Astrocyte of the spinal cord (primary cell): ENCODE data around the gene SMARCA4.
A peak's percentile ranks its signal among the peaks of the same experiment; 100 is the strongest.

Source experiments
- DNase-seq: peaks from one replicate; pipeline ENCODE4 v3.0.0; 2011; ENCODE audit warnings: low read depth, low spot score
- H3K4me3 ChIP-seq: 2 replicates; pipeline ENCODE4 v1.5.1; 2011; ENCODE audit warnings: low read depth, mild to moderate bottlenecking, low read length, moderate library complexity
- in situ Hi-C: cut with HindIII; loops from 2 replicates; pipeline ENCODE4 v1.10.0; 2017; ENCODE audit warnings: low sequenced_read_pairs
- TF ChIP-seq, protein P1 (sequence below): IDR thresholded peaks from 2 replicates; pipeline ENCODE4 v1.5.1; 2012; ENCODE audit warnings: low read depth, mild to moderate bottlenecking, low read length, inconsistent platforms

SMARCA4 gene

DNA sequence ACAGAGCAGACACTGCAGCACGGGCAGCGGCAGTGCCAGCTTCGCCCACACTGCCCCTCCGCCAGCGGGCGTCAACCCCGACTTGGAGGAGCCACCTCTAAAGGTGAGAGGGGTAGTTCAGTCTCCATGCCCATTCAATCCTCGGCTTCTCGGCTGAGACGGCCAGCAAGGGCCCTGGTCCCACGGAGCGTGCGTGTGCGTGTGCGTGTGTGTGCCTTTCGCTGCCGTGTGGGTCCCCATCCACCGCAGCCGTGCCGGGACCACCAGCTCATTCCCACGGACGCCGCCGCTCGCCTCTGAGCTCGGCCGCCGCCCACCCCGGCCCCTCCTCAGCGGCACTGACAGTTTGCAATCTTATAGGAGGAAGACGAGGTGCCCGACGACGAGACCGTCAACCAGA, 72.9 kb downstream of the SMARCA4 start:
- DNase-seq, result no peak
- H3K4me3 ChIP-seq, result no peak overlapping the region
- TF ChIP-seq, protein P1, sequence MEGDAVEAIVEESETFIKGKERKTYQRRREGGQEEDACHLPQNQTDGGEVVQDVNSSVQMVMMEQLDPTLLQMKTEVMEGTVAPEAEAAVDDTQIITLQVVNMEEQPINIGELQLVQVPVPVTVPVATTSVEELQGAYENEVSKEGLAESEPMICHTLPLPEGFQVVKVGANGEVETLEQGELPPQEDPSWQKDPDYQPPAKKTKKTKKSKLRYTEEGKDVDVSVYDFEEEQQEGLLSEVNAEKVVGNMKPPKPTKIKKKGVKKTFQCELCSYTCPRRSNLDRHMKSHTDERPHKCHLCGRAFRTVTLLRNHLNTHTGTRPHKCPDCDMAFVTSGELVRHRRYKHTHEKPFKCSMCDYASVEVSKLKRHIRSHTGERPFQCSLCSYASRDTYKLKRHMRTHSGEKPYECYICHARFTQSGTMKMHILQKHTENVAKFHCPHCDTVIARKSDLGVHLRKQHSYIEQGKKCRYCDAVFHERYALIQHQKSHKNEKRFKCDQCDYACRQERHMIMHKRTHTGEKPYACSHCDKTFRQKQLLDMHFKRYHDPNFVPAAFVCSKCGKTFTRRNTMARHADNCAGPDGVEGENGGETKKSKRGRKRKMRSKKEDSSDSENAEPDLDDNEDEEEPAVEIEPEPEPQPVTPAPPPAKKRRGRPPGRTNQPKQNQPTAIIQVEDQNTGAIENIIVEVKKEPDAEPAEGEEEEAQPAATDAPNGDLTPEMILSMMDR, result no peak
- in situ Hi-C loops, result no loop called here

DNA sequence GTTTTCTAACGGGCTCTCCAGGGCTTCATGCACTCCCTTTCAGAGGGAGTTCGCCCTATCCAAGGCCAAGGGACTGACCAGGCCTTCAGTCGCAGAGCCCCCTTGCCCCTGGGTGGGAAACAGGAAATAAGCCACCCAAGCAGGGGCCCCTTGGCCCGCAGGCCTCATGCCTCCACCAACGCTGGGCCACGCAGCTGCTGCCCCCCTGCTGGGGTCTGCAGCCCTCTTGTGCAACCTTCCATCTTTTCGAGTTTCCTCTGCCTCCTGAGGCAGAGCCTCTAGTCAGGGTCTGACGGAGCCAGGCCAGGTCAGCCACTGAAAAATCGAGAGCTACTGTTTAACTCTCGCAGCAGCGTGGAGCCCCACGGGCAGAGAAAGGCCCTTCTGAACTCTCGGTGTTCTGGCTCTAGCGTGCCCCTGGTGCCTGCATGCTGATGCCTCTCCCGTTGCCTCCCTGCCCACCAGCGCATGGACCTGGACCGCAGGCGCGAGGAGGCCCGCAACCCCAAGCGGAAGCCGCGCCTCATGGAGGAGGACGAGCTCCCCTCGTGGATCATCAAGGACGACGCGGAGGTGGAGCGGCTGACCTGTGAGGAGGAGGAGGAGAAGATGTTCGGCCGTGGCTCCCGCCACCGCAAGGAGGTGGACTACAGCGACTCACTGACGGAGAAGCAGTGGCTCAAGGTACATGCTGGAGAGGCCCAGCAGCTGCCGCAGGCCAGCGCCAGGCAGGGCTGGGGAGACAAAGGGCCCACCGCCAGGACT, 73.8 kb downstream of the SMARCA4 start:
- H3K4me3 ChIP-seq, result no peak overlapping the region
- in situ Hi-C loops, result no loop called here
- no peak for DNase-seq

DNA sequence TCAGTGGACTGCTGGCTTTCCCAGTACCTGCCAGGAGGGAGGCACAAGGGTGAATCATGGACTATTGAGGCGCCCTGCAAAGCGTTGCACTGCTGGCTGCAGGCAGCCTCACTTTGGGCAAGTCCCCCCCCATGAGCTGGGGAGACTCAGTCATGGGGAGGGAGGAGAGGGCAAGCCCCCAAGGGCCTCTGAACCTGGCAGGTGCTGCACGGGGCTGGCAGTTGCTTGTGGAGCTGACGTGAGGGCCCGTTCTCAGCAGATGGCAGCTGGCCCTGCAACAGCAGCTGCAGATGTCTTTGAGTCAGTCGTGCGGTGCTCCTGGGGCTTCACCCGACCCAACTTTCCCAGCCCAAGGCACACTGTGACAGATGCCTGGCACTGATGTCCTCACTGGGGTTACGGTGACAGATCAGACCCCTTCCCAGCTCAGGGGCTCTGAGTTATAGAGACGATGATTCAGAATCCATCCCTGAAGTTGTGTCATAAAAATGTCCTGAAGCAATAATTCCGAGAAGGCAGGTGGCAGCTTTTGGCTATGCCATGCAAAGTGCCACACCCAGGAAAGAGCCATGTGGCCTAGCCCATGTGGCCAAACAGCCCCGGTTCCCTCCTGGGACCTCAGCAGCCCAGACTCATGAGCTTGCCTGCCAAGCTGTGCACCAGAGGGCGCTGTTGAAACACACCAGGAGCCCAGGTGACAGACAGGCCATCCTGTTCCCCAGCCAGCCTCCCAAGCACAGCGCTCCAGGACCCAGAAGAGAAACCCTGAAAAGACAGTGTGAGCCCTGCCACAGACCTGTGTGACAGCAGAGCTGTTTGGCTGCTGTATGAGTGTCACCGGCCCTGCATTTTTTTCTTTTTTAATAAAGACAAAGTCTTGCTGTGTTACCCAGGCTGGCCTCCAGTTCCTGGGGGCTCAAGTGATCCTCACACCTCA, 74.9 kb downstream of the SMARCA4 start:
- no peak overlapping the region for H3K4me3 ChIP-seq
- in situ Hi-C loops, result no loop called here
- TF ChIP-seq, protein P1, result peak; percentile 93
- peak; percentile 81 for DNase-seq

More for the DNA sequence above, 73.8 kb downstream of the SMARCA4 start:
- TF ChIP-seq, protein P1, result no peak

DNA sequence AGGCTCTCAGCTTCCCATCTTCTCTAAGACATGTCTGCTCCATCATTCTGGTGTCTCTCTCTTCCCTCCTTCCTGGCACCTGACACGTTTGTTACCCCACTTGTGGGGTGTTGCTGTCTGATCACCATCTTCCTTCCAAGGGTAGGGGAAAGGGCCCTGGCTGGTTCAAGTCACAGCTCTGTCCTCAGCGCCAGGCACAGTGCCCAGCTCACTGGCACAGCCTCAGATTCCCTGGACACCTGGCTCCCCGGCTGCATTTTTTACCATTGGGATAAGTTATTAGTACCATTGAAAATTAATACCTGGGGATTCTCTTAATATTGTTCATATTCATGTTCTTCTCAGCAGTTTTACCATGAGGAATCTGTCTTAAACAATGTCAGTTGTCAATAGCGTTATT, 77.7 kb downstream of the SMARCA4 start:
- H3K4me3 ChIP-seq, result no peak overlapping the region

DNA sequence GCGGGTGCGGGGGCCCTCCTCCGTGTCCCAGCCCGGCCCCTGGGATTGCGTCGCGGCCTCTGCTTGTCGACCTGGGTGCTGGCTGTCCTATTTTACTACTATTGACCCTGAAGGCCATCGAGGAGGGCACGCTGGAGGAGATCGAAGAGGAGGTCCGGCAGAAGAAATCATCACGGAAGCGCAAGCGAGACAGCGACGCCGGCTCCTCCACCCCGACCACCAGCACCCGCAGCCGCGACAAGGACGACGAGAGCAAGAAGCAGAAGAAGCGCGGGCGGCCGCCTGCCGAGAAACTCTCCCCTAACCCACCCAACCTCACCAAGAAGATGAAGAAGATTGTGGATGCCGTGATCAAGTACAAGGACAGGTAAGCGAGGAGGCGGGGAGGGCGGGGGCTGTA, 80.4 kb downstream of the SMARCA4 start:
- no peak for DNase-seq
- H3K4me3 ChIP-seq, result no peak overlapping the region
- TF ChIP-seq, protein P1, result no peak
- in situ Hi-C loops, result no loop called here

More for the DNA sequence above, 77.7 kb downstream of the SMARCA4 start:
- TF ChIP-seq, protein P1, result no peak
- no peak for DNase-seq
- in situ Hi-C loops, result no loop called here

DNA sequence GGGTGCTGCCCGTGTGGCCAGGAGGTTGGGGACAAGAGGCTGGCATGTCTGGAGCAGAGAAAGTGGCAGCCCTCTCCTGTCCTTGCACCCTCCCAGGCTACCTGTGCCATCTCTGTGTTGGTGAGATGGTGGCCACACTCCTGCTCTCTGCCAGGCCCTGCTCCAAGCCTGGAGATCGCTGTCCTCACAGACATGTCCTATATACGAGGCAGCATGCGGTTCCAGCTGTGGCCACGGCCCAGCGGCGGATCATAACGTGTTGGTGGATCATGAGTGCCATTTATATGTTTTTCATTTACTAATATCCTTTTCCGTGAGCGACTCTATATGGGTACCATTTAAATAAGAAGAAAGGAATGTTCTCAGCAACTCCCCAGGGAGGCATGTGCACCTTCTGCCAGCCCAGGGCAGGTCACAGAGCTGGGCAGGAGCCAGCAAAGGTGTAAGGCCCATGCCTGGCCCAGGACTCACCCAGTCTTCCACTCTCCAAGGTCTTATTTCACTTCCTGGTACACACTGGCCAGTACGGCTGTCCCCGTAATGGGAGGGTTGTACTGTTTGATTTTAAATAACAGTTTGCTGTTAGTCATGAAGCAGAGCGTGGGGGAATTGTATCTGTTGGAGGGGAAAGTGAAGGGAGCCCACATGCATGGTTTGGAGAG, 81.3 kb downstream of the SMARCA4 start:
- no peak overlapping the region for H3K4me3 ChIP-seq
- TF ChIP-seq, protein P1, result no peak
- DNase-seq, result no peak
- in situ Hi-C loops, result no loop called here
